Peyer's patch (tissue), 4 donors: ENCODE measurements around the gene SGO2.

Experiments used
- CTCF ChIP-seq, 6 experiments: fragments of 450-650 bp in 4 of 6; fragments of 200-600 bp in 2 of 6; sonication (generic) in 1 of 6; IDR thresholded peaks; one replicate each; pipeline ENCODE4 v1.5.1; 2017 to 2019; ENCODE audit warnings: antibody characterized with exemption in 6 of 6, mild to moderate bottlenecking in 3 of 6, moderate library complexity in 1 of 6
- POLR2A ChIP-seq, 2 donors: fragments of 450-650 bp; IDR thresholded peaks; one replicate each; pipeline ENCODE4 v1.5.1; 2017; ENCODE audit warnings: antibody characterized with exemption in 2 of 2, mild to moderate bottlenecking in 2 of 2, moderate library complexity in 2 of 2

- no peak for TF ChIP-seq CTCF (IDR thresholded peaks at IDR 0.05)
- TF ChIP-seq POLR2A (IDR thresholded peaks at IDR 0.05): no peak
Measured at GRCh38 chr2:200476836-200477235, 49.2 kb upstream of the SGO2 start.
